ENCODE data around the gene EDEM1. TPM values are rescaled to one million over a fixed set of nuclear protein-coding genes. Genes with fewer than 3 reads are reported as not detected.
A peak's percentile ranks its signal among the peaks of the same experiment; 100 is the strongest.
"Not testable (repeated sequence)": the region's sequence is repeated elsewhere in the genome, so short reads cannot be mapped to it uniquely, and the experiment has no call there.

EDEM1 gene
- total and polyA plus RNA-seq, 2 donors = 31.7 to 59.1 TPM

- peaks cover 0 to 3% of the 10 kb centered on the region in 2 donors for H3K4me1 ChIP-seq (ENCODE audit: control insufficient read depth in 2 of 2, insufficient read depth in 2 of 2, low read length in 2 of 2)
- DNase-seq (ENCODE audit: low read depth in 6 of 9, low spot score in 9 of 9) = no peak
- H3K36me3 ChIP-seq (ENCODE audit: control insufficient read depth in 2 of 2, insufficient read depth in 2 of 2, low read length in 1 of 2) = peaks cover 26 to 36% of the 10 kb centered on the region in 2 donors
- WGBS = 89% methylated on average over 5 of the region's 5 CpGs
- no peak overlapping the region for H3K27ac ChIP-seq (ENCODE audit: low read depth in 1 of 2, low read length in 1 of 2)
- peaks cover 1 to 24% of the 10 kb centered on the region in 2 donors for H3K9me3 ChIP-seq (ENCODE audit: control insufficient read depth in 2 of 2, insufficient read depth in 1 of 2, low read length in 1 of 2)
- H3K4me3 ChIP-seq (ENCODE audit: low read length in 2 of 2) = no peak overlapping the region
- no peaks in the 10 kb centered on the region for H3K27me3 ChIP-seq (ENCODE audit: control insufficient read depth in 2 of 2, insufficient read depth in 1 of 2, low read length in 1 of 2)
Measured at GRCh38 chr3:5145120-5145519, 42.4 kb upstream of the EDEM1 start.

- WGBS = 97% methylated on average over 5 of the region's 5 CpGs
- not testable (repeated sequence) for H3K4me1 ChIP-seq (ENCODE audit: control insufficient read depth in 2 of 2, insufficient read depth in 2 of 2, low read length in 2 of 2)
Measured at GRCh38 chr3:5147152-5147551, 40.4 kb upstream of the EDEM1 start.

GRCh38 chr3:5149306-5149880 lies 38.1 kb upstream of the EDEM1 start:
- no peak for DNase-seq (ENCODE audit: low read depth in 6 of 9, low spot score in 9 of 9)
- Histone ChIP-seq H3K9me3 (ENCODE audit: control insufficient read depth in 2 of 2, insufficient read depth in 1 of 2, low read length in 1 of 2) (peaks cover 0 to 15% of the 10 kb centered on the region in 2 donors), H3K27ac (ENCODE audit: low read depth in 1 of 2, low read length in 1 of 2) (no peak overlapping the region), H3K36me3 (ENCODE audit: control insufficient read depth in 2 of 2, insufficient read depth in 2 of 2, low read length in 1 of 2) (peaks cover 9 to 17% of the 10 kb centered on the region in 2 donors), H3K27me3 (ENCODE audit: control insufficient read depth in 2 of 2, insufficient read depth in 1 of 2, low read length in 1 of 2) (no peaks in the 10 kb centered on the region), H3K4me1 (ENCODE audit: control insufficient read depth in 2 of 2, insufficient read depth in 2 of 2, low read length in 2 of 2) (no peaks in the 10 kb centered on the region), H3K4me3 (ENCODE audit: low read length in 2 of 2) (no peak overlapping the region)
- 97% methylated on average over 7 of the region's 7 CpGs for WGBS

More at GRCh38 chr3:5147152-5147551, 40.4 kb upstream of the EDEM1 start:
- peaks cover 19 to 23% of the 10 kb centered on the region in 2 donors for H3K36me3 ChIP-seq (ENCODE audit: control insufficient read depth in 2 of 2, insufficient read depth in 2 of 2, low read length in 1 of 2)
- not testable (repeated sequence) for H3K27ac ChIP-seq (ENCODE audit: low read depth in 1 of 2, low read length in 1 of 2); DNase-seq (ENCODE audit: low read depth in 6 of 9, low spot score in 9 of 9); H3K4me3 ChIP-seq (ENCODE audit: low read length in 2 of 2); H3K27me3 ChIP-seq (ENCODE audit: control insufficient read depth in 2 of 2, insufficient read depth in 1 of 2, low read length in 1 of 2)
- peaks cover 1 to 27% of the 10 kb centered on the region in 2 donors for H3K9me3 ChIP-seq (ENCODE audit: control insufficient read depth in 2 of 2, insufficient read depth in 1 of 2, low read length in 1 of 2)

GRCh38 chr3:5151586-5151985 lies 35.9 kb upstream of the EDEM1 start:
- Histone ChIP-seq H3K27me3 (ENCODE audit: control insufficient read depth in 2 of 2, insufficient read depth in 1 of 2, low read length in 1 of 2) (no peaks in the 10 kb centered on the region), H3K36me3 (ENCODE audit: control insufficient read depth in 2 of 2, insufficient read depth in 2 of 2, low read length in 1 of 2) (peaks cover 5 to 11% of the 10 kb centered on the region in 2 donors), H3K9me3 (ENCODE audit: control insufficient read depth in 2 of 2, insufficient read depth in 1 of 2, low read length in 1 of 2) (peaks cover 0 to 11% of the 10 kb centered on the region in 2 donors), H3K4me3 (ENCODE audit: low read length in 2 of 2) (no peak overlapping the region), H3K4me1 (ENCODE audit: control insufficient read depth in 2 of 2, insufficient read depth in 2 of 2, low read length in 2 of 2) (no peaks in the 10 kb centered on the region), H3K27ac (ENCODE audit: low read depth in 1 of 2, low read length in 1 of 2) (no peak overlapping the region)
- DNase-seq (ENCODE audit: low read depth in 6 of 9, low spot score in 9 of 9) = no peak
- 95% methylated on average over 6 of the region's 6 CpGs for WGBS

- H3K4me3 ChIP-seq (ENCODE audit: low read length in 2 of 2) = no peak overlapping the region
- H3K36me3 ChIP-seq (ENCODE audit: control insufficient read depth in 2 of 2, insufficient read depth in 2 of 2, low read length in 1 of 2) = peaks cover 5 to 14% of the 10 kb centered on the region in 2 donors
- 97% methylated on average over 4 of the region's 4 CpGs for WGBS
- peaks cover 0 to 8% of the 10 kb centered on the region in 2 donors for H3K4me1 ChIP-seq (ENCODE audit: control insufficient read depth in 2 of 2, insufficient read depth in 2 of 2, low read length in 2 of 2)
- no peaks in the 10 kb centered on the region for H3K27me3 ChIP-seq (ENCODE audit: control insufficient read depth in 2 of 2, insufficient read depth in 1 of 2, low read length in 1 of 2)
- no peak for DNase-seq (ENCODE audit: low read depth in 6 of 9, low spot score in 9 of 9)
- no peak overlapping the region for H3K27ac ChIP-seq (ENCODE audit: low read depth in 1 of 2, low read length in 1 of 2)
- peaks cover 0 to 11% of the 10 kb centered on the region in 2 donors for H3K9me3 ChIP-seq (ENCODE audit: control insufficient read depth in 2 of 2, insufficient read depth in 1 of 2, low read length in 1 of 2)
Measured at GRCh38 chr3:5153074-5153473, 34.4 kb upstream of the EDEM1 start.

GRCh38 chr3:5155241-5155640 lies 32.3 kb upstream of the EDEM1 start:
- no peak overlapping the region for H3K4me3 ChIP-seq (ENCODE audit: low read length in 2 of 2)
- peaks cover 0 to 7% of the 10 kb centered on the region in 2 donors for H3K9me3 ChIP-seq (ENCODE audit: control insufficient read depth in 2 of 2, insufficient read depth in 1 of 2, low read length in 1 of 2)
- H3K27ac ChIP-seq (ENCODE audit: low read depth in 1 of 2, low read length in 1 of 2) = no peak overlapping the region
- no peaks in the 10 kb centered on the region for H3K27me3 ChIP-seq (ENCODE audit: control insufficient read depth in 2 of 2, insufficient read depth in 1 of 2, low read length in 1 of 2)
- H3K4me1 ChIP-seq (ENCODE audit: control insufficient read depth in 2 of 2, insufficient read depth in 2 of 2, low read length in 2 of 2) = peaks cover 0 to 8% of the 10 kb centered on the region in 2 donors
- H3K36me3 ChIP-seq (ENCODE audit: control insufficient read depth in 2 of 2, insufficient read depth in 2 of 2, low read length in 1 of 2) = peaks cover 5 to 6% of the 10 kb centered on the region in 2 donors
- DNase-seq (ENCODE audit: low read depth in 6 of 9, low spot score in 9 of 9) = no peak

GRCh38 chr3:5160321-5160720 lies 27.2 kb upstream of the EDEM1 start:
- WGBS = 77% methylated on average over 3 of the region's 3 CpGs
- H3K36me3 ChIP-seq (ENCODE audit: control insufficient read depth in 2 of 2, insufficient read depth in 2 of 2, low read length in 1 of 2) = peaks cover 0 to 3% of the 10 kb centered on the region in 2 donors
- peaks cover 16 to 25% of the 10 kb centered on the region in 2 donors for H3K4me1 ChIP-seq (ENCODE audit: control insufficient read depth in 2 of 2, insufficient read depth in 2 of 2, low read length in 2 of 2)
- no peak for DNase-seq (ENCODE audit: low read depth in 6 of 9, low spot score in 9 of 9)
- H3K27ac ChIP-seq (ENCODE audit: low read depth in 1 of 2, low read length in 1 of 2) = peak overlapping the region in 1 of 2 donors; percentile 80
- no peak overlapping the region for H3K4me3 ChIP-seq (ENCODE audit: low read length in 2 of 2)
- no peaks in the 10 kb centered on the region for H3K9me3 ChIP-seq (ENCODE audit: control insufficient read depth in 2 of 2, insufficient read depth in 1 of 2, low read length in 1 of 2)
- no peaks in the 10 kb centered on the region for H3K27me3 ChIP-seq (ENCODE audit: control insufficient read depth in 2 of 2, insufficient read depth in 1 of 2, low read length in 1 of 2)

- Histone ChIP-seq H3K9me3 (ENCODE audit: control insufficient read depth in 2 of 2, insufficient read depth in 1 of 2, low read length in 1 of 2) (no peaks in the 10 kb centered on the region), H3K36me3 (ENCODE audit: control insufficient read depth in 2 of 2, insufficient read depth in 2 of 2, low read length in 1 of 2) (peaks cover 0 to 3% of the 10 kb centered on the region in 2 donors), H3K27ac (ENCODE audit: low read depth in 1 of 2, low read length in 1 of 2) (peak overlapping the region; percentile 0 to 80), H3K27me3 (ENCODE audit: control insufficient read depth in 2 of 2, insufficient read depth in 1 of 2, low read length in 1 of 2) (no peaks in the 10 kb centered on the region), H3K4me3 (ENCODE audit: low read length in 2 of 2) (peak overlapping the region in 1 of 2 donors; percentile 3), H3K4me1 (ENCODE audit: control insufficient read depth in 2 of 2, insufficient read depth in 2 of 2, low read length in 2 of 2) (peaks cover 16 to 25% of the 10 kb centered on the region in 2 donors)
- no peak for DNase-seq (ENCODE audit: low read depth in 6 of 9, low spot score in 9 of 9)
- WGBS = 73% methylated on average over 4 of the region's 4 CpGs
Measured at GRCh38 chr3:5160940-5161858, 26.3 kb upstream of the EDEM1 start.

- Histone ChIP-seq H3K4me1 (ENCODE audit: control insufficient read depth in 2 of 2, insufficient read depth in 2 of 2, low read length in 2 of 2) (peaks cover 16 to 24% of the 10 kb centered on the region in 2 donors), H3K9me3 (ENCODE audit: control insufficient read depth in 2 of 2, insufficient read depth in 1 of 2, low read length in 1 of 2) (no peaks in the 10 kb centered on the region), H3K27ac (ENCODE audit: low read depth in 1 of 2, low read length in 1 of 2) (peak overlapping the region in 1 of 2 donors; percentile 80), H3K27me3 (ENCODE audit: control insufficient read depth in 2 of 2, insufficient read depth in 1 of 2, low read length in 1 of 2) (no peaks in the 10 kb centered on the region), H3K36me3 (ENCODE audit: control insufficient read depth in 2 of 2, insufficient read depth in 2 of 2, low read length in 1 of 2) (peaks cover 0 to 2% of the 10 kb centered on the region in 2 donors), H3K4me3 (ENCODE audit: low read length in 2 of 2) (no peak overlapping the region)
- 89% methylated on average over 1 of the region's 1 CpG for WGBS
- DNase-seq (ENCODE audit: low read depth in 6 of 9, low spot score in 9 of 9) = no peak
Measured at GRCh38 chr3:5162102-5162501, 25.4 kb upstream of the EDEM1 start.
